ENCODE measurements around the gene OR52B2.

OR52B2 gene

DNA sequence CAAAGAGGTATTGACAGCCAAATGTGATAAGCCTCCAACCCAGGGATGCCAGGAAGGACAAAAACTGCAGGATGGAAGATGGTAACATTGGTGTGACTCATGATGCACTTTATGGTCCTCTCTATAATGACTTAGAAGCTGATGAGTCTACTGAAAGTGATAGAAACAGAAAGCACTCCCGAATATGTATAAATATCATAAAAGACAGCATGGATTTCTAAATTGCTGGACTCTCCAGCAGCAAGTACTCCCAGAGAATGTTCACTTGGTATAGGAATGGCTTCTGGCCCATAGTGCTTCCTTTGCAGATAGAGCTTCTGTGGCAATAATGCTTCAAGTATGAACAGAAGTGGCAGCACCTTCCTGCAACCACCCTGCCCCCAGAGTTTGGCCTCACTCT, at the start of gene OR52B2:
TSS of gene OR52B2 (minus strand) at position 101 of the 400 bp plus-strand sequence. CDS start at position 101, 0 bp downstream.
- no peak for DNase-seq (ENCODE audit: low read depth)
- TF ChIP-seq, protein P1, sequence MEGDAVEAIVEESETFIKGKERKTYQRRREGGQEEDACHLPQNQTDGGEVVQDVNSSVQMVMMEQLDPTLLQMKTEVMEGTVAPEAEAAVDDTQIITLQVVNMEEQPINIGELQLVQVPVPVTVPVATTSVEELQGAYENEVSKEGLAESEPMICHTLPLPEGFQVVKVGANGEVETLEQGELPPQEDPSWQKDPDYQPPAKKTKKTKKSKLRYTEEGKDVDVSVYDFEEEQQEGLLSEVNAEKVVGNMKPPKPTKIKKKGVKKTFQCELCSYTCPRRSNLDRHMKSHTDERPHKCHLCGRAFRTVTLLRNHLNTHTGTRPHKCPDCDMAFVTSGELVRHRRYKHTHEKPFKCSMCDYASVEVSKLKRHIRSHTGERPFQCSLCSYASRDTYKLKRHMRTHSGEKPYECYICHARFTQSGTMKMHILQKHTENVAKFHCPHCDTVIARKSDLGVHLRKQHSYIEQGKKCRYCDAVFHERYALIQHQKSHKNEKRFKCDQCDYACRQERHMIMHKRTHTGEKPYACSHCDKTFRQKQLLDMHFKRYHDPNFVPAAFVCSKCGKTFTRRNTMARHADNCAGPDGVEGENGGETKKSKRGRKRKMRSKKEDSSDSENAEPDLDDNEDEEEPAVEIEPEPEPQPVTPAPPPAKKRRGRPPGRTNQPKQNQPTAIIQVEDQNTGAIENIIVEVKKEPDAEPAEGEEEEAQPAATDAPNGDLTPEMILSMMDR (IDR thresholded peaks at IDR 0.05; ENCODE audit: low read depth, low read length, missing control alignments) = no peak
- in situ Hi-C loops (cut with HindIII; ENCODE audit: low sequenced_read_pairs) = no loop called here
- no peak within 1 kb of the TSS for H3K4me3 ChIP-seq (ENCODE audit: low read depth, low read length)

DNA sequence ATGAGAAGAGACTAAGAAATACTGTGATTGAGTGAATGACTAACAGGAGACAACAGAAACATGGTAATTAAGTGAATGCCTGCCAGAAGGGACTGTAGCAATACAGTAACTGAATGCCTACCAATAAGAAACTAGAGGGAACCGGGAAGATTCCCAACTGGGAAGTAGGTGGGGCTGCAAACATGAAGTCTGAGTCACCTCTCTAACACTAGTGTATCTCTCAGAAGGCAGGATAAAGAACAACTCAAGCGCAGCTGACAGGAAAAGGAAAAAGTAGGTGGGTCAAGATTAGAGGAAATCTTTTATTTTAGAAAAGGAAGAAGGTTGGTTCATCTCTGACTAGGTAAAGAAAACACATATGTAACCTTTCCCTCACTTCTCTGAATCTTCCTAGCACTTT, 49.2 kb upstream of the OR52B2 start:
- TF ChIP-seq, protein P1 (IDR thresholded peaks at IDR 0.05; ENCODE audit: low read depth, low read length, missing control alignments) = no peak
- DNase-seq (ENCODE audit: low read depth) = peak; percentile 80
- in situ Hi-C loops (cut with HindIII; ENCODE audit: low sequenced_read_pairs) = no loop called here

DNA sequence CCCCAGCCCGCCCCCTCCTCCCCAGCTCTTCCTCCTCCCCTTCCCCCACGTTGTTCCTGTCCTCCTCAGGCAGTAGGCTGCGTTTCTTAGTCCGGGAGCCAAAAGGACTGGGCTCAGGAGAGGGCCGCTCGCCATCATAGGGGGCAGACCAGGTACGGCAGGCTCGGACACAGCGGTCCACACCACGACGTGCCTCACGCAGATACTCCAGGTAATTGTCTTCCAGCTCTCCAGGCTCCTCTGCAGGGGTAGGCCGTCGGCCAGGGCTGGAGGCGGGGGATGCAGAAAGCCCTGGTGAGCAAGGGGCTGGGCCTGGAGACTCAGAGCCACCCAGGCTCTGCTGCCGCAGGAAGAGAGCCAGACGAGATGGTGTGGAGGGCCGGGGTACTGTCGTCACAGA, 47.6 kb upstream of the OR52B2 start:
- in situ Hi-C loops (cut with HindIII; ENCODE audit: low sequenced_read_pairs) = no loop called here
- no peak overlapping the region for H3K4me3 ChIP-seq (ENCODE audit: low read depth, low read length)

More for the DNA sequence above, 49.2 kb upstream of the OR52B2 start:
- H3K4me3 ChIP-seq (ENCODE audit: low read depth, low read length) = no peak overlapping the region

DNA sequence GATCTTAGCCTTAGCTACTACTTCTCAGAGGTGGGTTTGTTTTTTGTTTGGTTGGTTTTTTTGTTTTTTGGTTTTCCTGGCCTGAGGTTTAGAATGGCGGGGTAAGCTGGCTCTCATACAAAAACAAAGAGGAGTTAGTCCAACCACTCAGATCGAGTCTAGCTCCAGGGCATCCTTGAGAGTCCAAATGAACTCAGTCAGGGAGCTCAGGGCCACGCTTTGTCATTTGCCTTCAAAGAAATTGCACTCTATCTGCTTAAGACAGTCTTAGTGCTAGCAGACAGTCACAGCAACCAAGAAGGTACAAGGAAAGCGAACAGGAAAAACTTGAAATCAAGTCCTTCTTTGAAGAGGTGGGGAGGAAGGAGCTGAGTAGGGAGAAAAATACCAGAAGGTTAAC, 46.4 kb upstream of the OR52B2 start:
- DNase-seq (ENCODE audit: low read depth) = no peak
- H3K4me3 ChIP-seq (ENCODE audit: low read depth, low read length) = no peak overlapping the region
- TF ChIP-seq, protein P1 (IDR thresholded peaks at IDR 0.05; ENCODE audit: low read depth, low read length, missing control alignments) = no peak
- in situ Hi-C loops (cut with HindIII; ENCODE audit: low sequenced_read_pairs) = no loop called here

More for the DNA sequence above, 47.6 kb upstream of the OR52B2 start:
- TF ChIP-seq, protein P1 (IDR thresholded peaks at IDR 0.05; ENCODE audit: low read depth, low read length, missing control alignments) = no peak
- DNase-seq (ENCODE audit: low read depth) = no peak

DNA sequence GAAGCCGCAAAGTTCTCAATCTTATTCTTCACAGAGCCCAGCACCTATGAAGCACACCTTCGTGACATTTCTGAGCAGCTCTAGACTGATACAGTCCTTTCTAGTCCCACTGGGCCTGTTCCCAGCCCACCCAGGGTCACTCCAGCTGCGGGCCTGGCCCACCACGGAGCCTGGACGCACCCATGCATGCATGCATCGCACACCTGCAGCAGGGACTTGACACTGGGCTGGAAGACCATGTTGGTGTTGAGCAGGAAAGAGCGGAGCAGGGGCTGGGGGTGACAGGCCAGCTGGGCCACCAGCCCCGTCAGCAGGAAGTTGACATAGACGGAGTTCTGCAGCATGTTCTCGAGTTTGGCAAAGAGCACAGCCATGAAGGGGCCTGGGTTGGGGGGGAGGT, 44.4 kb upstream of the OR52B2 start:
- in situ Hi-C loops (cut with HindIII; ENCODE audit: low sequenced_read_pairs) = no loop called here
- no peak for DNase-seq (ENCODE audit: low read depth)
- no peak overlapping the region for H3K4me3 ChIP-seq (ENCODE audit: low read depth, low read length)
- TF ChIP-seq, protein P1 (IDR thresholded peaks at IDR 0.05; ENCODE audit: low read depth, low read length, missing control alignments) = no peak

DNA sequence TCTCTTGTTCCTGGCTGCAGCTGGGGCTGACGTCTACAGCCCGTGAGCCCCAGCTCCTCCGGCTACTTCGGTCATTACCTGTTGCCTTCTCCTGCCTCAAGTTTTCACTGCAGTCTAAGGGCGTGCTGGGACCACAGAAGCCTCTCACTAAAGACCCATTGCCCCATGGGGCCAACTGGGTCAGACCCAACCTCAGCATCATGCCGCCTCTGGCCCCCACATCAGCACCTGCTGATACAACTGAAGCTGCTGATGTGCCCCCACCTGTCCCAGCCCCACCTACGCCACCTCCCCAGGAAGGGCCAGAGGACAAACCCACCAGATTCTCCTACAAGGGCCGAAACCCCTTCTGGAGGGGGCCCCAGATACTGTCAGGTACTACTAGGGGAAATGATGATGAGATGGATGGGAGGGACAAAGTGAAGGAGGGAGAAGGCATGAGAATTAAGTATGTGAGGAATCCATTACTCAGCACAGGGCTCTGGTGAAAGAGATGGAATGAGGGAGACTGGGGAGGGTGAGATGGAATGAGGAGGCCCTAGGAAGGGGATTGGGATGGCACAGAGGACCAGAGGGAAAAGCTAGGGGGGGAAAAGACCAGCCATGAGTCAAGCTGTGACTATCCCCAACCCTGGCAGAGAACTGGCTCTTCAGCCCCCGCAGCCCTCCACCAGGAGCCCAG, 40.3 kb upstream of the OR52B2 start:
- TF ChIP-seq, protein P1 (IDR thresholded peaks at IDR 0.05; ENCODE audit: low read depth, low read length, missing control alignments) = no peak
- no peak for DNase-seq (ENCODE audit: low read depth)
- in situ Hi-C loops (cut with HindIII; ENCODE audit: low sequenced_read_pairs) = no loop called here
- H3K4me3 ChIP-seq (ENCODE audit: low read depth, low read length) = no peak overlapping the region
